RWPE2 (cell line): Measurements from ENCODE around the gene TSC2.

ENCODE experiments used
- ATAC-seq: fragments of 200-7000 bp; cut with Tn5 transposase; 3 replicates; pipeline ENCODE4 v1.9.1; 2021; ENCODE audit warnings: low read depth
- DNase-seq: peaks from one replicate; pipeline ENCODE4 v3.0.0-alpha.2; 2020; ENCODE audit warnings: low spot score
- H3K27ac ChIP-seq: fragments of 450-650 bp; 2 replicates; pipeline ENCODE4 v1.5.1; 2017; ENCODE audit warnings: mild to moderate bottlenecking; ENCODE audit not compliant: poor library complexity, severe bottlenecking
- H3K27me3 ChIP-seq: fragments of 250-450 bp; sonication (Bioruptor Pico); 2 replicates; pipeline ENCODE4 v1.5.1; 2021; ENCODE audit warnings: mild to moderate bottlenecking, moderate library complexity; ENCODE audit not compliant: insufficient read depth, poor library complexity, severe bottlenecking
- H3K36me3 ChIP-seq: fragments of 250-450 bp; sonication (Bioruptor Pico); 2 replicates; pipeline ENCODE4 v1.5.1; 2020; ENCODE audit warnings: low read depth, mild to moderate bottlenecking, moderate library complexity
- H3K4me1 ChIP-seq: fragments of 250-450 bp; sonication (Bioruptor Pico); 2 replicates; pipeline ENCODE4 v1.5.1; 2021; ENCODE audit warnings: mild to moderate bottlenecking, moderate library complexity; ENCODE audit not compliant: insufficient read depth, poor library complexity, severe bottlenecking
- H3K4me3 ChIP-seq: fragments of 250-450 bp; sonication (Bioruptor Pico); 2 replicates; pipeline ENCODE4 v1.5.1; 2021; ENCODE audit warnings: mild to moderate bottlenecking, moderate library complexity; ENCODE audit not compliant: severe bottlenecking
- H3K9me3 ChIP-seq: fragments of 250-450 bp; sonication (Bioruptor Pico); 2 replicates; pipeline ENCODE4 v1.5.1; 2021; ENCODE audit warnings: mild to moderate bottlenecking, moderate library complexity; ENCODE audit not compliant: severe bottlenecking
- TF ChIP-seq, protein P1 (sequence below): fragments of 450-650 bp; IDR thresholded peaks from one replicate; pipeline ENCODE4 v1.5.1; 2017; ENCODE audit warnings: mild to moderate bottlenecking, moderate library complexity; ENCODE audit not compliant: poor library complexity, severe bottlenecking

TSC2 gene

GRCh38 chr16:2047330-2048115 lies at the start of gene TSC2, which contains the start of gene NTHL1:
Gene TSC2 (plus strand): TSS chr16:2047985. CDS start chr16:2048616, 631 bp downstream.
Gene NTHL1 (minus strand): TSS chr16:2047834. CDS start chr16:2047823, 11 bp downstream.
- H3K27me3 ChIP-seq, result no peaks in the 10 kb centered on the region
- peak within 1 kb of the TSS; percentile 20 for H3K27ac ChIP-seq
- peak; percentile 94 for ATAC-seq
- H3K4me1 ChIP-seq, result no peaks in the 10 kb centered on the region
- no peaks in the 10 kb centered on the region for H3K9me3 ChIP-seq
- TF ChIP-seq, protein P1, sequence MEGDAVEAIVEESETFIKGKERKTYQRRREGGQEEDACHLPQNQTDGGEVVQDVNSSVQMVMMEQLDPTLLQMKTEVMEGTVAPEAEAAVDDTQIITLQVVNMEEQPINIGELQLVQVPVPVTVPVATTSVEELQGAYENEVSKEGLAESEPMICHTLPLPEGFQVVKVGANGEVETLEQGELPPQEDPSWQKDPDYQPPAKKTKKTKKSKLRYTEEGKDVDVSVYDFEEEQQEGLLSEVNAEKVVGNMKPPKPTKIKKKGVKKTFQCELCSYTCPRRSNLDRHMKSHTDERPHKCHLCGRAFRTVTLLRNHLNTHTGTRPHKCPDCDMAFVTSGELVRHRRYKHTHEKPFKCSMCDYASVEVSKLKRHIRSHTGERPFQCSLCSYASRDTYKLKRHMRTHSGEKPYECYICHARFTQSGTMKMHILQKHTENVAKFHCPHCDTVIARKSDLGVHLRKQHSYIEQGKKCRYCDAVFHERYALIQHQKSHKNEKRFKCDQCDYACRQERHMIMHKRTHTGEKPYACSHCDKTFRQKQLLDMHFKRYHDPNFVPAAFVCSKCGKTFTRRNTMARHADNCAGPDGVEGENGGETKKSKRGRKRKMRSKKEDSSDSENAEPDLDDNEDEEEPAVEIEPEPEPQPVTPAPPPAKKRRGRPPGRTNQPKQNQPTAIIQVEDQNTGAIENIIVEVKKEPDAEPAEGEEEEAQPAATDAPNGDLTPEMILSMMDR, result peak; percentile 24
- DNase-seq, result peak; percentile 97
- peaks cover 27% of the 10 kb centered on the region for H3K36me3 ChIP-seq
- peak within 1 kb of the TSS; percentile 79 for H3K4me3 ChIP-seq

DNA sequence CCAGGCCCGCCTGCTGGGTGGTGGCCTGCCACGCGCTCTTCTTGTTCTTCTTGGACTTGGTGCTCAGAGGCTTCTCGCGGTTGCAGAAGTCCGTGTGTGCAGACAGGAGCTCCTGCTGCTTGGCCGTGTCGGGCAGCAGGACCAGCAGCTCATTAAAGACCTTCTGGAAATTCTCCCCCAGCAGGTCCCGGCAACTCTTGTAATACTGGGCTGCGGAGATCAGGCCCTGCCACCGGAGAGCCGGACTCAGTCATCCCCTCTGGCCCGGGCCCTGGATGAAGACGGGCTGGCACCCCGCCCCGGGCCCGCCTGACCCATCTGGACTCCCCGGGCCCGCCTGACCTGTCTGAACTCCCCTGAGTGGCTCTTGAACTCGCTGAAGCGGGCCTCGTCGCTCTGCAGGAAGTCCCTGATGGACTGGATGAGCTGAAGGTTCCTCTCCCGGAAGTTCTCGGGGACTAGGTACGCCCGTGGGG lies 49.4 kb upstream of the TSC2 start:
- H3K36me3 ChIP-seq, result peaks cover 55% of the 10 kb centered on the region
- no peak overlapping the region for H3K27ac ChIP-seq
- H3K9me3 ChIP-seq, result no peaks in the 10 kb centered on the region
- H3K4me1 ChIP-seq, result no peaks in the 10 kb centered on the region
- TF ChIP-seq, protein P1, result no peak
- ATAC-seq (no peak), DNase-seq (no peak)
- H3K4me3 ChIP-seq, result no peak overlapping the region
- H3K27me3 ChIP-seq, result no peaks in the 10 kb centered on the region

GRCh38 chr16:1998852-1999801 lies 48.7 kb upstream of the TSC2 start:
- Histone ChIP-seq H3K4me1 (no peaks in the 10 kb centered on the region), H3K36me3 (peaks cover 60% of the 10 kb centered on the region), H3K9me3 (no peaks in the 10 kb centered on the region), H3K27ac (no peak overlapping the region), H3K4me3 (no peak overlapping the region), H3K27me3 (no peaks in the 10 kb centered on the region)
- TF ChIP-seq, protein P1, result no peak
- DNase-seq, result no peak
- no peak for ATAC-seq

DNA sequence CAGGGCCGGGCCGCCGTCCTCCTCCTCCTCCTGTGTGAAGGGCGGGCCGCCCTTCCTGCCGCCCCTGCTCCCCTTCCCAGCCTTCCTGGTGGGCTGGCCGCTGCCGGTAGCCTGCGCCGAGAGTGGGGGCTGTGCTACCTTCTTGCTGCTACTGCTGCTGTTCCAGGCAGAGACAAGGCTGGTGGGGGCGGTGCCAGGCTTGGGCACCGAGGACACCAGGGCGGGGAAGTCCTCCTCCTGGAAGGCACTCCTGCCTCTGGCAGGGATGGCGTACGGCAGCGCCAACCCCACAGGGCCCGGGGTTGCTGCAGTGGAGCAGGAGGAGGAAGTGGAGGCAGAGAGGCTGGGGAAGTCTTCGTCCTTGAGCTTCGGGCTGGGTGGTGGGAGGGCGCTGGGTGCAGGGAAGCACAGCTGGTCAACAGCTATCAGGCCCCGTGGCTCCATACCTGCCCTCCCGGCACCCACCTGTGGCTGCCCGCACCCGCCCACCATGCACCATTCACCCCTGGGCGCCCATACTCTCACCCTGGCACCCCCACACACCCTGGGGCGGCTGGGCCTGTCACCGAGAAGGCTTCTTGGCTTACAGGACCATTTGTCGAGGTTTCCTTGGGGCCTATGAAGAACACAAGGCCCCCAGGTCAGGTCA lies 47.8 kb upstream of the TSC2 start:
- no peak for DNase-seq
- TF ChIP-seq, protein P1, result no peak
- H3K27ac ChIP-seq, result no peak overlapping the region
- no peaks in the 10 kb centered on the region for H3K27me3 ChIP-seq
- H3K4me1 ChIP-seq, result no peaks in the 10 kb centered on the region
- no peak for ATAC-seq
- H3K9me3 ChIP-seq, result no peaks in the 10 kb centered on the region
- H3K36me3 ChIP-seq, result peaks cover 66% of the 10 kb centered on the region
- no peak overlapping the region for H3K4me3 ChIP-seq
